ENCODE data around the gene ARMC8.
A peak's percentile ranks its signal among the peaks of the same experiment; 100 is the strongest.

ARMC8 gene

DNA sequence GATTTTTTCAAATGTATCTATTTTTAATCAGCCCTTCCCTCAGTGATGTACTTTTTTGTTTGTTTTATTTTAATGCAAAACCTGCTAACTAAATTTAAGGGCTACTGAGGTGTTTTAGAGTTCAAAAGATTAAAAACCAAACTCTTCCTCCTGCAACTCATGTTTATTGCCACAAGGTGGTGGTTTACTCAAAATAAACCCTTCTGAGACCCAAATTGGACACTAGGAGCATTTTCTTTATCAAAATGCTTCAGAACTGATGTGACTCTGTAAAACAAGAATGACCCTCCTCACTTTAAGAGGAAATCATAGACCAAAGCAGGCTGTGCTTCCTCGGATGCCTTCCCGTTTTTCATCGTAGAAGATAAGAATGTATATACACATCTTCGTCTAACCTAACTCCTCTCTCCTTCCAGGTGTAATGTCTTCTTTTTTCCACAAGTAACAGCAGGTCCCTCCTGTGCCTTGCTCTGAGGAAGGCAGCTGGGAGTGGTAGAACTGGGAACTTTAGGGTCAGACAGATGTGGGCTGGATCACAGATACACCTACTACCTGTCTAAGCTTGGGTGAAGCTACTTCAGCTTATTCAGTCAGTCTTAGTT is 145.5 kb downstream of the ARMC8 start:
- peak; percentile 77 for TF ChIP-seq CTCF (conservative IDR thresholded peaks at IDR 0.05)
- no peak overlapping the region for H3K27ac ChIP-seq

GRCh38 chr3:138334608-138335007 is 147.5 kb downstream of the ARMC8 start:
- no peak overlapping the region for H3K27ac ChIP-seq
- no peak for TF ChIP-seq CTCF (conservative IDR thresholded peaks at IDR 0.05)

DNA sequence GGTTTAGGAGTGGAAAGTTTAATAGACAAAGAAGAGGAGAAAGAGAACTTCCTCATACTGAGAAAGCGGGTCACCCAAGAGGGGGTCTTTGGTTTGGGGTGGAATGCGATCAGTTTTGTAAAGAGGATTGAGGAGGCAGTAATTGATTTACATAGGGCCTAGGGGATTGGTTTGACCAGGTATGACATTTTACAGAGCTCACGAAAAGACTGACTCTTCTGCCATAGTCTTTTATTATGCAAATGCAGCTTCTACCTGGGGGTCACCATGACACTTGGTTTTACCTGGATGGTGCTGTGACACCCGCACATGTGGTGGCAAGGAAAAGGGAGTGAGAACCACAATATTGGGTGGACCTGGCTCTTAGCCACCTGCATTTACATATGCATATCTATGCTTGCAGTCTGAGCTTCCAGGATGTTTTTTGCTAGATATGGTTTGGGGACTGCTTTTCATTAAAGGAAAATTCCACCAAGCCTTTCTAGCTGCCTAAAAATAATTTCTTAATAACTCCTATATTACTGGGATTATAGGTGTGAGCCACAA is 149.4 kb downstream of the ARMC8 start:
- no peak for TF ChIP-seq CTCF (conservative IDR thresholded peaks at IDR 0.05)
- H3K27ac ChIP-seq = no peak overlapping the region

DNA sequence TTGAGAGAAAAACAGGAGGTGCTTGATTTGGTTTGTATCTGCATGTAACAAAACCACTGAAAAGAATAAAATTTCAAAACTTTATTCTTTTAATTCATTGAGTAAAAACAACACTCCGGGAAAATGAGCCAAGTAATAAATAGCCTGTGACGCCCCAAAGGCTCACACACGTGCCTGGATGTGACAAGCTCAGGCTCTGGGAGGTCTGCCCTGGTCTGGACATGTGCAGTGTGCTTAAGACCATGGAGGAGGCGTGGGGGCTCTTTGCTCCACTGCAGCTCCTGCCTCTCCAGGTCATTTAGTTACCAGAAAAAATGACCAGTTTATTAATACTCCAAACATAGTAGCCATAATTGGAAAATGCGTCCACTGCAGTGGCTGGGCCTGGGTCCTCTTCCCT is 151.1 kb downstream of the ARMC8 start:
- no peak overlapping the region for H3K27ac ChIP-seq
- no peak for TF ChIP-seq CTCF (conservative IDR thresholded peaks at IDR 0.05)

DNA sequence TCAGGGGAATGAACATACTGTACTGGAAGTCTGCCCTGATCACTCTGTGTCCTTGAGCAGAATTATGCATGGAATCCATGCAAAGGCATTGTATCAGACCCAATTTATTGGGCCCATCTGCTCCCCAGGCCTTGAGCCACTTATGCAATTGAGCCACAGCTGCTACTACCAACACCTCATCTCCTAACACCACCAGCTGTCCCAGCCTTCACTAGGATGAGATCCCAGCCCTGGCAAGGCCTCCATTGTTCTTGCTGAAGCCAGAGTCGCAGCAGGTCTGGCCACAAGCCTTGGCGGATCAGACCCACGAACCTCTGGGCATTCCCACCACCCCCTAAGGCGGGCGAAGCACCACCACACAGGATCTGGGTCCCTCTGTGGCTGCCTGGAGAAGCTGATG is 151.7 kb downstream of the ARMC8 start:
- H3K27ac ChIP-seq = no peak overlapping the region
- TF ChIP-seq CTCF (conservative IDR thresholded peaks at IDR 0.05) = no peak

GRCh38 chr3:138340511-138340910 is 153.4 kb downstream of the ARMC8 start:
- no peak overlapping the region for H3K27ac ChIP-seq
- no peak for TF ChIP-seq CTCF (conservative IDR thresholded peaks at IDR 0.05)

GRCh38 chr3:138344754-138345153 is 157.7 kb downstream of the ARMC8 start:
- H3K27ac ChIP-seq = no peak overlapping the region
- no peak for TF ChIP-seq CTCF (conservative IDR thresholded peaks at IDR 0.05)

Measured in VCaP (cell line).